Glutamatergic neuron (in vitro differentiated cells): ENCODE results near the gene GRB10. TPM values are rescaled to one million over a fixed set of nuclear protein-coding genes. Genes with fewer than 3 reads are reported as not detected.

Experiments
- DNase-seq: peaks from one replicate; pipeline ENCODE4 v3.0.0; 2022
- H3K27ac Mint-ChIP-seq: one replicate; pipeline ENCODE4 v1.8.0; 2020; ENCODE audit warnings: mild to moderate bottlenecking, mixed read lengths, inconsistent platforms; ENCODE audit not compliant: unreplicated experiment
- H3K27me3 Mint-ChIP-seq: one replicate; pipeline ENCODE4 v1.8.0; 2020; ENCODE audit warnings: mild to moderate bottlenecking, moderate library complexity, mixed read lengths, inconsistent platforms; ENCODE audit not compliant: unreplicated experiment
- H3K36me3 Mint-ChIP-seq: one replicate; pipeline ENCODE4 v1.8.0; 2020; ENCODE audit warnings: mild to moderate bottlenecking, mixed read lengths, inconsistent platforms; ENCODE audit not compliant: unreplicated experiment
- H3K4me1 Mint-ChIP-seq: one replicate; pipeline ENCODE4 v1.8.0; 2020; ENCODE audit warnings: mild to moderate bottlenecking, low read depth, mixed read lengths, inconsistent platforms; ENCODE audit not compliant: unreplicated experiment
- H3K4me3 Mint-ChIP-seq: one replicate; pipeline ENCODE4 v1.8.0; 2020; ENCODE audit warnings: mild to moderate bottlenecking, mixed read lengths, inconsistent platforms; ENCODE audit not compliant: unreplicated experiment
- H3K9me3 Mint-ChIP-seq: one replicate; pipeline ENCODE4 v1.8.0; 2020; ENCODE audit warnings: mild to moderate bottlenecking, moderate library complexity, mixed read lengths, inconsistent platforms; ENCODE audit not compliant: unreplicated experiment
- total RNA-seq: library from RNA; stranded (reverse); fragmentation: NEBNext Ultra II Directional; extraction: Animal tissue kit (Norgen Biotek cat#: 25700); gene quantifications from one replicate; pipeline ENCODE4 v1.2.1, GENCODE V29; 2021; ENCODE audit not compliant: unreplicated experiment
- TF ChIP-seq, protein P1 (sequence below): fragments of 200-600 bp; sonication (generic); IDR thresholded peaks from one replicate; pipeline ENCODE4 v1.5.0; 2021; ENCODE audit not compliant: partially characterized antibody, unreplicated experiment

Gene GRB10
- total RNA-seq, 1 donor from 2014 or later: 182 TPM

DNA sequence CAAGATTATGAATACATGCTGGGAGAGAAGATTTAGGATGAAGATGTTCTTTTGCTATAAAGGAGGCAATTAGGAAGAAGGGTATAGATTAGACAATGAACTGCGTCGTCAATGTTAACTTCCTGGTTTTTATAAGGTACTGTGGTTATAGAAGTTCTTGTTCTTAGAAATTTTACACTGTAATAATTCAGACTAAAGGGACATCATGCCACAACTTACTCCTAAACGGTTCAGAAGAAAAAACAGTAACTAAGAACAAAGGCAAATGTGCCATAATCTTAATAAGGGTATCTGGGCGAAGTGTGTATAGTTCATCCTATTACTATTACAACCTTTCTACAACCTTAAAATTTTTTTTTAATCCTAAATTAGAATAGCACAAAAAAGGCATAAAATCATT, 186.2 kb downstream of the GRB10 start:
- Mint-ChIP-seq H3K36me3 (peaks cover 17% of the 10 kb centered on the region), H3K9me3 (peaks cover 9% of the 10 kb centered on the region), H3K4me1 (peaks cover 21% of the 10 kb centered on the region), H3K27me3 (peaks cover 4% of the 10 kb centered on the region), H3K27ac (no peak overlapping the region), H3K4me3 (no peak overlapping the region)
- no peak for DNase-seq
- TF ChIP-seq, protein P1, sequence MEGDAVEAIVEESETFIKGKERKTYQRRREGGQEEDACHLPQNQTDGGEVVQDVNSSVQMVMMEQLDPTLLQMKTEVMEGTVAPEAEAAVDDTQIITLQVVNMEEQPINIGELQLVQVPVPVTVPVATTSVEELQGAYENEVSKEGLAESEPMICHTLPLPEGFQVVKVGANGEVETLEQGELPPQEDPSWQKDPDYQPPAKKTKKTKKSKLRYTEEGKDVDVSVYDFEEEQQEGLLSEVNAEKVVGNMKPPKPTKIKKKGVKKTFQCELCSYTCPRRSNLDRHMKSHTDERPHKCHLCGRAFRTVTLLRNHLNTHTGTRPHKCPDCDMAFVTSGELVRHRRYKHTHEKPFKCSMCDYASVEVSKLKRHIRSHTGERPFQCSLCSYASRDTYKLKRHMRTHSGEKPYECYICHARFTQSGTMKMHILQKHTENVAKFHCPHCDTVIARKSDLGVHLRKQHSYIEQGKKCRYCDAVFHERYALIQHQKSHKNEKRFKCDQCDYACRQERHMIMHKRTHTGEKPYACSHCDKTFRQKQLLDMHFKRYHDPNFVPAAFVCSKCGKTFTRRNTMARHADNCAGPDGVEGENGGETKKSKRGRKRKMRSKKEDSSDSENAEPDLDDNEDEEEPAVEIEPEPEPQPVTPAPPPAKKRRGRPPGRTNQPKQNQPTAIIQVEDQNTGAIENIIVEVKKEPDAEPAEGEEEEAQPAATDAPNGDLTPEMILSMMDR: no peak

DNA sequence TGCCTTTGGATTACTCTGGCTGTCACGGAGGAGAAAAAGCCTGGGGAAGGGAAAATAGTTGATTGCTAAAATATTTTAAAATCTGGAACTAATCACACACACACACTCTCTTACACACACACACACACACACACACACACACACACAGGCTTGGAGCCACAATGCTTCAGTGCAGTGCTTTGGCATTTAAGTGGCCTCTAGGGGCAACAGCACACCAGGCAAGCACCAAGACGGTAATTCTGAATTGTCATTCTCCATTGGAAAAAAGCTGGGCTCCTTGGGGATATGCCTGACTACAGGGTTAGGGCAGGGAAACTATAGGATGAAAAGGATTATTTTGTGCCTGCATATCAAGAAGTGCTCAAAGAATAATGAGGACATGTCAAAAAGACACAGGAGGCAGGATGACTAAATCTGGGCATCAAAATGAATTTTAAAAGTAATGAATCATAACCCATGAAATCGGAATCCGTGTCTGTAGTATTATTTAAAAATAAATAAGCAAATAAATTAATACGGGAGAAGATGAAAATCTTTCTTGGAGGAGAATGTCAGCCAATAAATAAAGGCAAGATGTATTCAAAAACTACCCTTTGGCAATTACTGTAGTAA, 187.1 kb downstream of the GRB10 start:
- H3K27ac Mint-ChIP-seq: no peak overlapping the region
- H3K36me3 Mint-ChIP-seq: peaks cover 21% of the 10 kb centered on the region
- peak; percentile 36 for DNase-seq
- peaks cover 10% of the 10 kb centered on the region for H3K9me3 Mint-ChIP-seq
- peaks cover 24% of the 10 kb centered on the region for H3K4me1 Mint-ChIP-seq
- TF ChIP-seq, protein P1: no peak
- peaks cover 4% of the 10 kb centered on the region for H3K27me3 Mint-ChIP-seq
- H3K4me3 Mint-ChIP-seq: no peak overlapping the region

DNA sequence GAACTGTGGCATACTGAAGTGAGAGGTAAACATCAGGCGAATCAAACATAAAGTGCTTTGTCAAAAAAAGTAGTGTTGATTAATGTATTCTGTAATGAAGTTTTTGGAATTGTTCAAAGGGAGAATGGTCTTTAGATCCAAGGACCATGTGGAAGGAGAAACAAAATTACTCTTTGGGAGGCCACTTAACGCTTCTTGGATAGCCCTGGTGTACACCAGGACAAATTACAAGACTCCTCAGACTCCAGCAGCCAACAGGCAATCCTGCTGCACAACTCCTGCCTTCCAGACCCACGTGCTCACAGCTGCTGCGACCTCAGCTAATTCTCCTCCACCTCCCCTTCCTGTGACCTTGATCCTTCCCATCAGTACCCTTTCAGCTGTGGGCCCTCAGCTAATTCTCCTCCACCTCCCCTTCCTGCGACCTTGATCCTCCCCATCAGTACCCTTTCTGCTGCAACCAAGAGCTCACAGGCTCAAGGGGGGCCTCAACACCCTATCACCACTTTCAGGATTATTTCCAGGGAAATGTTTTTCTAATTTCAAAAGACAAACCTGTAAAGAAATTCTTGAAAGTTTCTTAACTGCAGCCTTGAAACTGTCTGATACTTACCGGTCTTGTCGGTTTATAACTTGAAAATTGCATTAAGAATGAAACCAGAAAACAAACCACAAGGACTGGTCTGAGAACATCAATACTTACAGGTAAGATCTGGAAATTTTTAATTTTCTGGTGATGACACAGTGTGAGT, 187.8 kb downstream of the GRB10 start:
- Mint-ChIP-seq H3K27ac (peak overlapping the region; percentile 13), H3K9me3 (peaks cover 11% of the 10 kb centered on the region), H3K4me3 (no peak overlapping the region), H3K36me3 (peaks cover 27% of the 10 kb centered on the region), H3K27me3 (peaks cover 4% of the 10 kb centered on the region), H3K4me1 (peaks cover 24% of the 10 kb centered on the region)
- DNase-seq: no peak
- TF ChIP-seq, protein P1: no peak

DNA sequence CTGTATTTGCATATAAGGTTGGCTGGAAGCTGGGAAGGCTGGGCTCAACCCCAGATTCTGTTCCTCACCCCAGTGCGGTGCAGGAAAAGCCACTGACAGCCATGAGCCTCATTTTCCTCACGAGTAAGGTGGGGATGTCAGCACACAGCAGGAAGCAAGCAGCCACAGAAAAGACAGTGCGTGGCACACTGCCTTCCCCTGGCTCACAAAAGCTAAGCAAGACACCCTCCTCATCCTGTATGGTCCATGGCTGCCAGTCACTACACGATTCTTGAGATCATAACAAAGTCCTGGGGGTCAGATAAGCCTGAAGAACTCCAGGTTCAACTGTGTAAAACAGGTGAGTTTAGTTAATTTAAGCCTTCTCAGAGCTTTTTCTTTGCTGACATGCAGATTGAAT, 188.6 kb downstream of the GRB10 start:
- TF ChIP-seq, protein P1: no peak
- Mint-ChIP-seq H3K36me3 (peaks cover 28% of the 10 kb centered on the region), H3K4me1 (peaks cover 21% of the 10 kb centered on the region), H3K27me3 (peaks cover under 1% of the 10 kb centered on the region), H3K27ac (no peak overlapping the region), H3K9me3 (peaks cover 8% of the 10 kb centered on the region), H3K4me3 (no peak overlapping the region)
- no peak for DNase-seq

DNA sequence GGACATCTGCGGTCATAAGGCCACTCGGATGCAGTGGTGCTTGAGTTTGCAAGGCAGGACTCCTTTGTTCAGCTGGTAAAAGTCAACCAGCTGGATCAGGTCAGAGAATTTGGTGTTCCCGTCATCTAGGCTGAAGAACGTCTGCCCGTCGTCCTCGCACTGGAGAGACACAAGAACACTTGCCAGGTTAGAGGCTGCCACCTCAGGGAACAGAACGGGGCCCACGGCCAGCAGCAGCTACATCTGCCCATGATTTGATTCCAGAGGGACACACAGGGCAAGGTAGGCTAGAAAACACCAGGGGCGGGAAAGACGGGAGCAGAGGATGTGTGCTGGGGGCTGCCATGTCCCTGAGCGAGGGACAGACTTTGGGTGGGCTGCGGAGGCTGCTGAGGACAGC, 189.8 kb downstream of the GRB10 start:
- no peak for DNase-seq
- Mint-ChIP-seq H3K27me3 (no peaks in the 10 kb centered on the region), H3K4me1 (peaks cover 20% of the 10 kb centered on the region), H3K4me3 (no peak overlapping the region), H3K27ac (no peak overlapping the region), H3K36me3 (peaks cover 23% of the 10 kb centered on the region), H3K9me3 (peaks cover 8% of the 10 kb centered on the region)
- TF ChIP-seq, protein P1: no peak
